ENCODE measurements around the gene NUAK2.
"Not testable (repeated sequence)": the region's sequence is repeated elsewhere in the genome, so short reads cannot be mapped to it uniquely, and the experiment has no call there.

The NUAK2 gene

GRCh38 chr1:205321162-205321958 is at the start of gene NUAK2:
TSS of gene NUAK2 (minus strand) at chr1:205321745. CDS start at chr1:205321628, 117 bp downstream.
- DNase-seq, result peak; percentile 47 to 92 (median 85)

- no peak for DNase-seq
Observed at GRCh38 chr1:205370780-205371179, 49.2 kb upstream of the NUAK2 start.

GRCh38 chr1:205369701-205370123 is 48.2 kb upstream of the NUAK2 start:
- peak in 2 of 14 donors; percentile 12 to 48 for DNase-seq

- DNase-seq, result no peak
Observed at GRCh38 chr1:205368478-205368877, 46.9 kb upstream of the NUAK2 start.

GRCh38 chr1:205365945-205366463 is 44.5 kb upstream of the NUAK2 start:
- no peak for DNase-seq

- not testable (repeated sequence) for DNase-seq
Observed at GRCh38 chr1:205365086-205365485, 43.5 kb upstream of the NUAK2 start.

GRCh38 chr1:205360891-205361290 is 39.3 kb upstream of the NUAK2 start:
- DNase-seq, result no peak

- peak in 11 of 14 donors; percentile 25 to 95 (median 51) for DNase-seq
Observed at GRCh38 chr1:205359771-205360565, 38.4 kb upstream of the NUAK2 start.

- no peak for DNase-seq
Observed at GRCh38 chr1:205358579-205358978, 37.0 kb upstream of the NUAK2 start.

- DNase-seq, result no peak
Observed at GRCh38 chr1:205357567-205357966, 36.0 kb upstream of the NUAK2 start.

GRCh38 chr1:205356440-205357139 is 35.0 kb upstream of the NUAK2 start, which contains the start of gene KLHDC8A:
TSS of gene KLHDC8A (minus strand) at chr1:205356922. CDS start at chr1:205343604, 13,318 bp downstream.
- peak in 2 of 14 donors; percentile 20 to 34 for DNase-seq

- DNase-seq, result peak in 3 of 14 donors; percentile 24 to 50 (median 36)
Observed at GRCh38 chr1:205355075-205355453, 33.5 kb upstream of the NUAK2 start.

- peak in 5 of 14 donors; percentile 7 to 46 (median 30) for DNase-seq
Observed at GRCh38 chr1:205354259-205355074, 32.9 kb upstream of the NUAK2 start.

- no peak for DNase-seq
Observed at GRCh38 chr1:205353612-205354011, 32.1 kb upstream of the NUAK2 start.

GRCh38 chr1:205353191-205353590 is 31.6 kb upstream of the NUAK2 start:
- DNase-seq, result no peak

GRCh38 chr1:205351984-205352713 is 30.6 kb upstream of the NUAK2 start:
- DNase-seq, result peak in 1 of 14 donors; percentile 89

- no peak for DNase-seq
Observed at GRCh38 chr1:205350691-205351141, 29.2 kb upstream of the NUAK2 start.

- no peak for DNase-seq
Observed at GRCh38 chr1:205350124-205350523, 28.6 kb upstream of the NUAK2 start.

GRCh38 chr1:205348554-205349487 is 27.3 kb upstream of the NUAK2 start:
- DNase-seq, result no peak
